Stimulated activated CD8-positive, alpha-beta memory T cell treated with anti-CD3 and anti-CD28 coated beads, Interleukin-15, amount 100 ng/mL, for 4 hours (primary cell): Measurements from ENCODE around the gene ULK3.

Experiments
- DNase-seq, 2 donors: peaks; one replicate each; pipeline ENCODE4 v3.0.0-alpha.2; 2020; ENCODE audit warnings: low read depth in 2 of 2

ULK3 gene

DNA sequence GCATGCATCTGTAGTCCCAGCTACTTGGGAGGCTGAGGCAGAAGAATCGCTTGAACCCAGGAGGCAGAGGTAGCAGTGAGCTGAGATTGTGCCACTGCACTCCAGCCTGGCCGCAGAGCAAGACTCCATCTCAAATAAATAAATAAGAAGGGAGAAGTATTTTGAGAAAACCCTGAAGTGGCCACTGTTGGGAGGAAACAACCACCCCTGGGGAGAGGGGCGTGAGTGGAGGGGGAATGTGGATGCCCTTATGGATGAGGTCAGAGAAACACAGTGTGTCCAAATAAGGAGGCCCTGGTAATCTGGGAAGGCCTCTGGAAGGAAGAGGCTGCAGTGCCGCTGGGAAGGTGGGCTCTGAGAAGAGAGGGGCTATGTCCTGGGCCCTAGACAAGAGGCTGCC is 20.7 kb downstream of the ULK3 start:
- no peak for DNase-seq

DNA sequence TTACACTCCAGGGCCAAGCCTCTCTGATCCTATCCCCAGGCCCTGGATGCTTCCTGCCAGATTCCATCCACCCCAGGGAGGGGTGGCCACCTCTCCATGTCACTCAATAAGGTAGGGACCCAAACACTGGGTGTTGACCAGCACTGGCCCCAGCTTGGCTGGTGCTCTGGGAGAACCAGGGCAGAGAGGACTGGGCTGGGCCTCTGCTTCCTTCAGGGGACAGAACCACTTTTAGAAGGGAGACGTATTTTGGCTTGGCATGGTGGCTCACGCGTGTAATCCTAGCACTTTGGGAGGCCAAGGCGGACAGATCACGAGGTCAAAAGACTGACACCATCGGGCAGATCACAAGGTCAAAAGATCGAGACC is 21.2 kb downstream of the ULK3 start:
- DNase-seq, result no peak

DNA sequence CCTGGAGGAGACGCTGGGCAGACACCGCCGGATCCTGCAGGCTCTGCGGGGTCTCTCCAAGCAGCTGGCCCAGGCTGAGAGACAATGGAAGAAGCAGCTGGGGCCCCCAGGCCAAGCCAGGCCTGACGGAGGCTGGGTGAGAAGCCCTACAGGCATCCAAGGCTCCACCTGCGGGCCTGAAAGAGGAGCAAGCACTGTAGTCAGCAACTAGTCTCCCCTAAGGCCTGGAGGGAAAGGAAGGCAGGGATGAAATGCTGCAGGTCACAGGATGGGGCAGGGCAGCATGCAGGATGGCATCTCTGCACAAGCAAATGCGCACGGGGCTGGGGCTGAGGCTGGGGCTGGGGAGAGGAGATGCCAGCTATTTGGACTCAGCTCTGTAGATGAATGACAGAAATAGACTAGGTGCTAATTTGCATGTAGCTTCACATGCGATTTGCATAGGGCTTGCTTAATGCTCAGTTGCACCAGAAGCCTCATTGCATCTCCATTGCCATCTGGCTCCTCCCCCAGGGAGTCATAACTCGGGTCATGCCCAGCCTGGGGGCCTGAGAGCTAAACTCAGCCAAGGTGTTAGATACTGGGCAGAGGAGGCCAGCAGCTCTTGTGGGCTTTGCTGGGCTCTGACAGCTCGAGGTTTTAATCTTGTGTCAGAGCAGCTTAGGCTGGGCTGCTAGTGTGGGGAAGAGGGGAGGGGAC is 21.7 kb downstream of the ULK3 start:
- no peak for DNase-seq

GRCh38 chr15:74820056-74820455 is 22.9 kb downstream of the ULK3 start:
- no peak for DNase-seq

GRCh38 chr15:74817370-74817737 is 25.6 kb downstream of the ULK3 start:
- no peak for DNase-seq

GRCh38 chr15:74816624-74817369 is 26.2 kb downstream of the ULK3 start:
- no peak for DNase-seq

- no peak for DNase-seq
Measured at GRCh38 chr15:74815961-74816360, 27.0 kb downstream of the ULK3 start.

GRCh38 chr15:74815121-74815934 is 27.6 kb downstream of the ULK3 start:
- no peak for DNase-seq

DNA sequence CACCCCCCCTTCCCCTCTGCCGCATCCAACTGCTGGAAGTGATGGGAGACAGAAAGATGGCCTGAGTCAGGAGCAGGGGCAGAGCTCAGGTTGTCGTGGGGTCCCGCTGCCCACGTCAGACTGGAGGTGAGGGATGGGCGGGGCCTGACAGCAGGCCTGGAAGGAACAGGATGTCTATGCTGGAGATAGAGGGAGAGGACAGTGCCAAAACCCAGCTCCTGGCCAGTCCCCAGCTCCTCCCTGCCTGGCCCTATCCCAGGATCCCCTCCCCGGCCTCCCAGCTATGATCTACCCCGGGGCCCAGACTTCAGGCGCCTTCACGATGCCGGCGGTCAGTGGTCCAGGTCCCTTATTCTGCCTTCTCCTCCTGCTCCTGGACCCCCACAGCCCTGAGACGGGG is 30.4 kb downstream of the ULK3 start, which contains the start of gene LMAN1L:
LMAN1L (plus strand) TSS at position 303 of the 400 bp plus-strand sequence; CDS start at position 323, 20 bp downstream.
- no peak for DNase-seq

DNA sequence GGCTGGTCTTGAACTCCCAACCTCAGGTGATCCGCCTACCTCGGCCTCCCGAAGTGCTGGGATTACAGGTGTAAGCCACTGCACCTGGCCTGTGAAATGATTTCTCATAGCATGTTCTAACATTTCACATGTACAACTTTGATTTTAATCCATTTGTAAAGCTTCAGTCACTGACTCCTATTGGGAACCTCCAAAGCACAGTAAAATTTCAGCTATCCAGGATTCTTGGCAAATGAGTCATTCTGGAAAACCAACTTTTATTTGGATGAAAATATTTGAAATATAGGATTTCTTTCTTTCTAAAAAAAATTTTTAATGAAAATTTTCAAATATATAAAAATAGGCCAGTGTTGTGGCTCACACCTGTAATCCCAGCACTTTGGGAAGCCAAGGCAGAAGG is 33.0 kb downstream of the ULK3 start:
- no peak for DNase-seq

DNA sequence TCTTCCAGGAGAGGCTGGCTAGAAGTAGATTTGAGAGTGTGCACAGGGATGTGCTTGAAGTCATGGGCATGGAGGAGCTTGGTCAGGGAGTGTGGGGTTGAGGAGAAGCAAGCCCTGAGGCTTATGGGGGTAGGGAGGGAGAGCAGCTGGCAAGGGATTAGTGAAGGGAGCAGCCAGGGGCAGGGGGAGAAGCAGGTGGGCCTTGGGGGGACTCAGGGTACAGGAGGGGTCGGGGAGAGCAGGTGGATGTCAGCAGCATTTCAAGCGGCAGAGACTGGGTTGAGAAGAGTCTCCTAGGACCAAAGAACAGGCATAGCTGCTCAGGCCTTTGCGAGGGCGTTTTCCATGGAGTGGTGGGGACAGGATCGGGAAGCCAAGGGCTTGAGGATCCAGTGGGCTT is 33.7 kb downstream of the ULK3 start:
- DNase-seq, result no peak

DNA sequence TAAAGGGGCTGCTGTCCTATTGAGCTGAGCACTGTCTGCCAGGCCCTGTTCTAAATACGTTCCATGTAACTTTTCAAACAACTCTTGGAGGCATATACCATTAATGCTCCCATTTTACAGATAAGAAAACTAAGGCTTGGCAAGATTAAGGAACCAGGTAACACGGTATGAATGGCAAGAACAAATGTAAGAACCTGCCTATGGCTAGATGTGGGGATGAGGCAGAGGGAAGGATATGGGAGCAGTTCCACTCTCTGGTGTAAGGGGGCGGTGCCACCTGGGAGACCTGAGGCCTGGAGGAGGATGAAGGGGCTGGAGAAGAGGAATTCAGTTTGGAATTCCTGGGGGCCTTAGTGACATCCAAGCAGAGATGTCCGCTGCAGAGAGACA is 34.1 kb downstream of the ULK3 start:
- DNase-seq, result no peak

- no peak for DNase-seq
Measured at GRCh38 chr15:74808078-74808839, 34.7 kb downstream of the ULK3 start.

GRCh38 chr15:74807282-74807681 is 35.7 kb downstream of the ULK3 start:
- DNase-seq, result no peak

GRCh38 chr15:74804935-74805334 is 38.0 kb downstream of the ULK3 start:
- DNase-seq, result no peak

DNA sequence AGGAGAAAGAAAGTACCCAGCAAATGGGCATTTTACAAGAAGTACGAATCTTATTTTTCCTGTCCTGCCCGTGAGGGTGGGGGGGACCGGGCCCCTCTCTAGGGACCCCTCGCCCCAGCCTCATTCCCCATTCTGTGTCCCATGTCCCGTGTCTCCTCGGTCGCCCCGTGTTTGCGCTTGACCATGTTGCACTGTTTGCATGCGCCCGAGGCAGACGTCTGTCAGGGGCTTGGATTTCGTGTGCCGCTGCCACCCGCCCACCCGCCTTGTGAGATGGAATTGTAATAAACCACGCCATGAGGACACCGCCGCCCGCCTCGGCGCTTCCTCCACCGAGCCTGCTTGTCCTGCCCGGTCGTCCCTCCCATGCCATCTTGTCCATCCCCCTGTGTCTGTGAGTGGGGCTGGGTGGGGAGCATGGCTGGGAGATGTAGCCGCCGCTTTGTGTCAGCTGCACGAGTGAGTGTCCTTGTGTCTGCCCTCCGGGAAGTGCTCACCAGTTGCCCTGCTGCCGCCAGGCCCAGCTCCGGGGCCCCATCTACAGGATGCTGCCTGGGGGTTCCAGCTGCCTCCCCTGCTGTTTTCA is 40.0 kb downstream of the ULK3 start:
- DNase-seq, result no peak

DNA sequence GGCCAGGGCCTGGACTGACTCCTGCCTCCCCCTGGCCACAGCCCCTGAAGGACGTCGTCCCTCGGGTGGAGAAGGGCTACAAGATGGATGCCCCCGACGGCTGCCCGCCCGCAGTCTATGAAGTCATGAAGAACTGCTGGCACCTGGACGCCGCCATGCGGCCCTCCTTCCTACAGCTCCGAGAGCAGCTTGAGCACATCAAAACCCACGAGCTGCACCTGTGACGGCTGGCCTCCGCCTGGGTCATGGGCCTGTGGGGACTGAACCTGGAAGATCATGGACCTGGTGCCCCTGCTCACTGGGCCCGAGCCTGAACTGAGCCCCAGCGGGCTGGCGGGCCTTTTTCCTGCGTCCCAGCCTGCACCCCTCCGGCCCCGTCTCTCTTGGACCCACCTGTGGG is 40.7 kb downstream of the ULK3 start:
- DNase-seq, result no peak

- no peak for DNase-seq
Measured at GRCh38 chr15:74801311-74801997, 41.5 kb downstream of the ULK3 start.

GRCh38 chr15:74800559-74801094 is 42.3 kb downstream of the ULK3 start:
- DNase-seq, result no peak

- DNase-seq, result peak; percentile 64 to 71
Measured at GRCh38 chr15:74799856-74800558, 42.9 kb downstream of the ULK3 start.
